Motor neuron (in vitro differentiated cells): ENCODE data around the gene ZNRD2. TPM values are rescaled to one million over a fixed set of nuclear protein-coding genes. Genes with fewer than 3 reads are reported as not detected.

Source experiments
- ATAC-seq, 8 experiments: fragments of 200-7000 bp; cut with Tn5 transposase; replicated peaks in 6 of 8; 2 replicates each; pipeline ENCODE4 v1.8.0; 2021; ENCODE audit warnings: mild to moderate bottlenecking in 8 of 8, moderate library complexity in 8 of 8
- H3K27ac ChIP-seq, 2 donors: fragments of 250-450 bp; sonication (Bioruptor Pico); 2 replicates each; pipeline ENCODE4 v1.9.0; 2021; ENCODE audit warnings: antibody characterized with exemption in 2 of 2, mild to moderate bottlenecking in 2 of 2, moderate library complexity in 1 of 2
- H3K4me1 ChIP-seq, 2 donors: fragments of 250-450 bp; sonication (Bioruptor Pico); replicated peaks in 1 of 2; 2 replicates each; pipeline ENCODE4 v1.6.1; 2021; ENCODE audit warnings: antibody characterized with exemption in 2 of 2, mild to moderate bottlenecking in 2 of 2, moderate library complexity in 1 of 2
- H3K4me3 ChIP-seq, 5 donors: fragments of 250-450 bp; sonication (Bioruptor Pico); 2 replicates each; pipeline ENCODE4 v1.9.0; 2021; ENCODE audit warnings: antibody characterized with exemption in 5 of 5, mild to moderate bottlenecking in 5 of 5, moderate library complexity in 4 of 5
- whole genome bisulfite sequencing, 10 experiments: fragments of 450-650 bp; shearing (Covaris generic); methylation state at CpG; one replicate each; pipeline ENCODE4 v1.0.0; 2022; 5-methylcytosine and 5-hydroxymethylcytosine counted together
- in situ Hi-C, 9 experiments: fragments of 400-800 bp; cut with MboI; loops; one replicate each; pipeline ENCODE4 v1.15.0; 2021; ENCODE audit warnings: low sequenced_read_pairs in 9 of 9, low pct_unique_long_range_greater_than_20kb in 2 of 9; ENCODE audit not compliant: unreplicated experiment in 9 of 9
- total RNA-seq, 8 experiments: library from RNA; unstranded; fragments of 300-600 nt; gene quantifications; 2 replicates each; pipeline versions ENCODE4 v1.2.3 to v1.2.4, GENCODE V29; 2022

The ZNRD2 gene
- total RNA-seq, 8 experiments from 2014 or later, result 37.4 to 74.2 (median 55.0) TPM

- in situ Hi-C loops, result no loop called here
- H3K4me3 ChIP-seq, result no peak overlapping the region
- no peak overlapping the region for H3K27ac ChIP-seq
- H3K4me1 ChIP-seq, result peaks cover 25 to 29% of the 10 kb centered on the region in 2 donors
- no peak for ATAC-seq
- 60 to 81% methylated on average over 1 to 5 of the region's 5 CpGs; no CpG with 5 or more reads in 8 of the 10 experiments for WGBS, 10 experiments
Observed at GRCh38 chr11:65609665-65610064, 39.4 kb downstream of the ZNRD2 start.

- H3K4me1 ChIP-seq, result peaks cover 25 to 29% of the 10 kb centered on the region in 2 donors
- in situ Hi-C loops, result no loop called here
- no peak for ATAC-seq
- no peak overlapping the region for H3K4me3 ChIP-seq
- WGBS, 10 experiments, result 40 to 86% (median 73%) methylated on average over 1 to 4 of the region's 6 CpGs; no CpG with 5 or more reads in 6 of the 10 experiments
- H3K27ac ChIP-seq, result no peak overlapping the region
Observed at GRCh38 chr11:65610404-65610803, 40.1 kb downstream of the ZNRD2 start.

GRCh38 chr11:65611028-65611757 is 40.9 kb downstream of the ZNRD2 start:
- H3K4me1 ChIP-seq, result peaks cover 25 to 29% of the 10 kb centered on the region in 2 donors
- 30 to 57% methylated on average over 2 of the region's 10 CpGs; no CpG with 5 or more reads in 8 of the 10 experiments for WGBS, 10 experiments
- in situ Hi-C loops, result no loop called here
- no peak overlapping the region for H3K27ac ChIP-seq
- no peak overlapping the region for H3K4me3 ChIP-seq
- no peak for ATAC-seq

- H3K27ac ChIP-seq, result no peak overlapping the region
- H3K4me3 ChIP-seq, result no peak overlapping the region
- in situ Hi-C loops, result no loop called here
- H3K4me1 ChIP-seq, result peaks cover 26 to 32% of the 10 kb centered on the region in 2 donors
- no peak for ATAC-seq
- WGBS, 10 experiments, result 33 to 100% (median 65%) methylated on average over 1 to 7 of the region's 12 CpGs; no CpG with 5 or more reads in 5 of the 10 experiments
Observed at GRCh38 chr11:65611758-65612603, 41.7 kb downstream of the ZNRD2 start.

GRCh38 chr11:65612691-65613090 is 42.4 kb downstream of the ZNRD2 start:
- in situ Hi-C loops, result no loop called here
- H3K4me1 ChIP-seq, result peaks cover 22 to 30% of the 10 kb centered on the region in 2 donors
- H3K27ac ChIP-seq, result no peak overlapping the region

GRCh38 chr11:65613091-65613928 is 43.0 kb downstream of the ZNRD2 start:
- Histone ChIP-seq H3K27ac (peak overlapping the region; percentile 48 to 70), H3K4me3 (peak overlapping the region; percentile 66 to 97 (median 75)), H3K4me1 (peaks cover 20 to 26% of the 10 kb centered on the region in 2 donors)
- no CpG with 5 or more reads among the region's 43 CpGs for WGBS, 10 experiments
- in situ Hi-C loops, result no loop called here
- no peak for ATAC-seq

More at GRCh38 chr11:65612691-65613090, 42.4 kb downstream of the ZNRD2 start:
- WGBS, 10 experiments, result 81 to 100% methylated on average over 1 to 2 of the region's 7 CpGs; no CpG with 5 or more reads in 8 of the 10 experiments
- ATAC-seq, result no peak
- H3K4me3 ChIP-seq, result peak overlapping the region in 1 of 5 donors; percentile 97

- ATAC-seq, result peak; percentile 61 to 91 (median 87)
- in situ Hi-C loops, result no loop called here
- peak within 1 kb of the TSS; percentile 66 to 97 (median 75) for H3K4me3 ChIP-seq
- 0 to 11% (median 0%) methylated on average over 4 to 35 of the region's 55 CpGs; no CpG with 5 or more reads in 3 of the 10 experiments for WGBS, 10 experiments
- H3K4me1 ChIP-seq, result peaks cover 20 to 26% of the 10 kb centered on the region in 2 donors
- peak within 1 kb of the TSS; percentile 80 to 91 for H3K27ac ChIP-seq
Observed at GRCh38 chr11:65615229-65615949, 45.1 kb downstream of the ZNRD2 start, which contains the start of gene PCNX3. TSS of gene PCNX3 (plus strand) at chr11:65615776. CDS start at chr11:65616312, 536 bp downstream.

- WGBS, 10 experiments, result 0% methylated on average over 1 of the region's 50 CpGs; no CpG with 5 or more reads in 8 of the 10 experiments
- peak; percentile 2 to 26 (median 10) for ATAC-seq
- peak overlapping the region; percentile 80 to 91 for H3K27ac ChIP-seq
- H3K4me3 ChIP-seq, result peak overlapping the region; percentile 66 to 97 (median 75)
- peaks cover 18 to 26% of the 10 kb centered on the region in 2 donors for H3K4me1 ChIP-seq
- in situ Hi-C loops, result no loop called here
Observed at GRCh38 chr11:65615950-65616574, 45.8 kb downstream of the ZNRD2 start.

- WGBS, 10 experiments, result 20 to 60% (median 41%) methylated on average over 1 to 4 of the region's 10 CpGs; no CpG with 5 or more reads in 6 of the 10 experiments
- Histone ChIP-seq H3K4me3 (peak overlapping the region; percentile 66 to 97 (median 75)), H3K4me1 (peaks cover 12 to 25% of the 10 kb centered on the region in 2 donors), H3K27ac (peak overlapping the region in 1 of 2 donors; percentile 91)
- in situ Hi-C loops, result no loop called here
- no peak for ATAC-seq
Observed at GRCh38 chr11:65616575-65617001, 46.3 kb downstream of the ZNRD2 start.

- Histone ChIP-seq H3K4me1 (peaks cover 5 to 20% of the 10 kb centered on the region in 2 donors), H3K4me3 (peak overlapping the region in 2 of 5 donors; percentile 77 to 97), H3K27ac (no peak overlapping the region)
- whole genome bisulfite sequencing, 10 experiments, result 91 to 100% (median 93%) methylated on average over 3 to 8 of the region's 17 CpGs; no CpG with 5 or more reads in 5 of the 10 experiments
- in situ Hi-C loops, result no loop called here
- no peak for ATAC-seq
Observed at GRCh38 chr11:65617136-65617850, 47.0 kb downstream of the ZNRD2 start.
